Measurements from ENCODE around the gene DNLZ.

DNA sequence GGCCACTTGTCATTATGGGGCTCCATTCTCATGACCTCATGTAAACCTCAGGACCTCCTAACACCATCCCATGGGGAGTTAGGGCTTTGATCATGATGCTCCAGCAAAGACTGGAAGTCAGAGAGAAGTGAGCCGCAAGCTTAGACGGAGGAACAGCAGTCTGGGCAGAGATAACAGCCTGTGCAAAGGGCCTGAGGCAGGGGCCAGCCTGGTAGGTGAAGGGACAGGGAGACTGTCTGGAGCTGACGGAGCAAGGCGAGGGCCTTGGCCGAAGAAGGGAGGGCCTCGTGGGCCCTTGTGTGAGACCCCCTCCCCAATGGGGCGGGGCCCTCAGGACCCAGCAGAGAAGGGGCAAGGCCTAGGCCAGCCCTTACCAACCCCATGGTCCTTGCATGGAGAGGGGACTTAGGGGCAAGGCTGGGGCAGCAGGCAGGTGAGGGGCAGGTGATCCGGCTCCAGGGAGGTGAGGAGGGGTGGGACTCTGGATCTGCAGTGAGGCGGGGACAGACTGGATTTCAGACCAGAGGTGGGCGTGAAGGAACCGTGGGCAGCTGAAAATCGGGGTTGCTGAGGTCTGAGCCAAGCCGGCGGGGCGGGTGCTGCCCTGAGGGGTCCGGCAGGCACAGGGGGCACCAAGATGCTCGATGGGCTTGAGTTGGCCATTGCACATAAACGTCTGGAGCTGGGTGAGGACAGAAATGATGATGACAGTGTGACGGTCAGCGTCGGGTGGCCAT lies 18.8 kb downstream of the DNLZ start:
- TF ChIP-seq POLR2A (IDR thresholded peaks at IDR 0.05; ENCODE audit: low read depth, low read length) (no peak), SPI1 (IDR thresholded peaks at IDR 0.05; ENCODE audit: low read depth, low read length) (no peak), POLR2AphosphoS5 (IDR thresholded peaks at IDR 0.05; ENCODE audit: low read depth, low read length) (no peak), TAF1 (IDR thresholded peaks at IDR 0.05; ENCODE audit: low read depth, low read length) (no peak), POU2F2 (IDR thresholded peaks at IDR 0.05; ENCODE audit: low read depth, low read length) (no peak), PAX5 (IDR thresholded peaks at IDR 0.05; ENCODE audit: insufficient read depth, low read length, severe bottlenecking) (no peak)

All from GM12891 (cell line).